ES-I3 (cell line): ENCODE results near the gene TNFSF15.

Experiments
- H3K36me3 ChIP-seq: 2 replicates; pipeline ENCODE4 v1.6.1; 2013; ENCODE audit warnings: mild to moderate bottlenecking, low read length, control low read depth, moderate library complexity; ENCODE audit not compliant: insufficient read depth
- H3K4me1 ChIP-seq: 2 replicates; pipeline ENCODE4 v1.6.1; 2013; ENCODE audit warnings: mild to moderate bottlenecking, control low read depth, low read length; ENCODE audit not compliant: insufficient read depth
- H3K9ac ChIP-seq: 2 replicates; pipeline ENCODE4 v1.6.1; 2013; ENCODE audit warnings: low read depth, mild to moderate bottlenecking, low read length, moderate library complexity
- H3K9me3 ChIP-seq: 2 replicates; pipeline ENCODE4 v1.6.1; 2013; ENCODE audit warnings: mild to moderate bottlenecking, low read length, moderate library complexity; ENCODE audit not compliant: control insufficient read depth, insufficient read depth

TNFSF15 gene

GRCh38 chr9:114805670-114806525 lies at the start of gene TNFSF15:
TSS of gene TNFSF15 (minus strand) at chr9:114806039. CDS start at chr9:114806012, 27 bp downstream.
- H3K36me3 ChIP-seq: no peaks in the 10 kb centered on the region
- peak within 1 kb of the TSS; percentile 16; the same call in 1 of the 2 replicates for H3K9ac ChIP-seq
- H3K4me1 ChIP-seq: peaks cover 15% of the 10 kb centered on the region
- no peaks in the 10 kb centered on the region for H3K9me3 ChIP-seq

GRCh38 chr9:114855488-114855887 lies 49.6 kb upstream of the TNFSF15 start:
- Histone ChIP-seq H3K9me3 (no peaks in the 10 kb centered on the region), H3K9ac (no peak overlapping the region), H3K4me1 (no peaks in the 10 kb centered on the region), H3K36me3 (no peaks in the 10 kb centered on the region)

- Histone ChIP-seq H3K36me3 (no peaks in the 10 kb centered on the region), H3K4me1 (no peaks in the 10 kb centered on the region), H3K9ac (no peak overlapping the region), H3K9me3 (no peaks in the 10 kb centered on the region)
Observed at GRCh38 chr9:114854736-114855355, 49.0 kb upstream of the TNFSF15 start.

- no peaks in the 10 kb centered on the region for H3K4me1 ChIP-seq
- H3K9ac ChIP-seq: no peak overlapping the region
- no peaks in the 10 kb centered on the region for H3K9me3 ChIP-seq
- H3K36me3 ChIP-seq: no peaks in the 10 kb centered on the region
Observed at GRCh38 chr9:114853071-114853855, 47.4 kb upstream of the TNFSF15 start.

GRCh38 chr9:114852050-114852594 lies 46.3 kb upstream of the TNFSF15 start:
- no peak overlapping the region for H3K9ac ChIP-seq
- H3K9me3 ChIP-seq: no peaks in the 10 kb centered on the region
- H3K36me3 ChIP-seq: no peaks in the 10 kb centered on the region
- H3K4me1 ChIP-seq: no peaks in the 10 kb centered on the region

- Histone ChIP-seq H3K9me3 (no peaks in the 10 kb centered on the region), H3K4me1 (no peaks in the 10 kb centered on the region), H3K9ac (no peak overlapping the region), H3K36me3 (no peaks in the 10 kb centered on the region)
Observed at GRCh38 chr9:114851306-114851705, 45.5 kb upstream of the TNFSF15 start.

GRCh38 chr9:114850871-114851270 lies 45.0 kb upstream of the TNFSF15 start:
- no peak overlapping the region for H3K9ac ChIP-seq
- no peaks in the 10 kb centered on the region for H3K36me3 ChIP-seq
- H3K4me1 ChIP-seq: no peaks in the 10 kb centered on the region
- no peaks in the 10 kb centered on the region for H3K9me3 ChIP-seq

GRCh38 chr9:114849450-114849849 lies 43.6 kb upstream of the TNFSF15 start:
- Histone ChIP-seq H3K4me1 (no peaks in the 10 kb centered on the region), H3K36me3 (no peaks in the 10 kb centered on the region), H3K9me3 (no peaks in the 10 kb centered on the region), H3K9ac (no peak overlapping the region)

GRCh38 chr9:114847492-114848417 lies 41.9 kb upstream of the TNFSF15 start:
- Histone ChIP-seq H3K9me3 (no peaks in the 10 kb centered on the region), H3K9ac (no peak overlapping the region), H3K4me1 (no peaks in the 10 kb centered on the region), H3K36me3 (no peaks in the 10 kb centered on the region)

GRCh38 chr9:114845373-114845772 lies 39.5 kb upstream of the TNFSF15 start:
- Histone ChIP-seq H3K9ac (no peak overlapping the region), H3K4me1 (no peaks in the 10 kb centered on the region), H3K9me3 (no peaks in the 10 kb centered on the region), H3K36me3 (no peaks in the 10 kb centered on the region)

GRCh38 chr9:114844766-114845165 lies 38.9 kb upstream of the TNFSF15 start:
- Histone ChIP-seq H3K9ac (no peak overlapping the region), H3K4me1 (no peaks in the 10 kb centered on the region), H3K9me3 (no peaks in the 10 kb centered on the region), H3K36me3 (no peaks in the 10 kb centered on the region)

GRCh38 chr9:114837923-114838322 lies 32.1 kb upstream of the TNFSF15 start:
- no peak overlapping the region for H3K9ac ChIP-seq
- H3K36me3 ChIP-seq: no peaks in the 10 kb centered on the region
- no peaks in the 10 kb centered on the region for H3K4me1 ChIP-seq
- no peaks in the 10 kb centered on the region for H3K9me3 ChIP-seq

- Histone ChIP-seq H3K36me3 (no peaks in the 10 kb centered on the region), H3K9ac (no peak overlapping the region), H3K9me3 (no peaks in the 10 kb centered on the region), H3K4me1 (no peaks in the 10 kb centered on the region)
Observed at GRCh38 chr9:114836769-114837168, 30.9 kb upstream of the TNFSF15 start.
